ENCODE data around the gene CHRNB1.

CHRNB1 gene

GRCh38 chr17:7502987-7503386 is 58.1 kb downstream of the CHRNB1 start:
- DNase-seq (ENCODE audit: low read depth), result no peak
- H3K4me3 ChIP-seq (ENCODE audit: control insufficient read depth, low read depth, low read length), result no peak overlapping the region
- TF ChIP-seq CTCF (conservative IDR thresholded peaks at IDR 0.05; ENCODE audit: control insufficient read depth, insufficient read depth, low read depth, low read length), result peak; percentile 27

GRCh38 chr17:7503521-7503920 is 58.7 kb downstream of the CHRNB1 start:
- no peak for TF ChIP-seq CTCF (conservative IDR thresholded peaks at IDR 0.05; ENCODE audit: control insufficient read depth, insufficient read depth, low read depth, low read length)
- H3K4me3 ChIP-seq (ENCODE audit: control insufficient read depth, low read depth, low read length), result no peak overlapping the region
- no peak for DNase-seq (ENCODE audit: low read depth)
